Loucy (cell line): ENCODE results near the gene SCEL.

Source experiments
- H2AFZ ChIP-seq: fragments of 200-600 bp; sonication (generic); 2 replicates; pipeline ENCODE4 v1.6.0; 2016; ENCODE audit warnings: antibody characterized with exemption, mild to moderate bottlenecking, low read length, moderate library complexity
- H3F3A ChIP-seq: fragments of 200-600 bp; 2 replicates; pipeline ENCODE4 v1.6.0; 2016; ENCODE audit warnings: antibody characterized with exemption, low read depth, mild to moderate bottlenecking
- H3K27me3 ChIP-seq: fragments of 200-600 bp; sonication (generic); 2 replicates; pipeline ENCODE4 v1.6.1; 2014; ENCODE audit warnings: low read length, mild to moderate bottlenecking; ENCODE audit not compliant: insufficient read depth, poor library complexity, severe bottlenecking
- H3K36me3 ChIP-seq: fragments of 200-600 bp; sonication (generic); 2 replicates; pipeline ENCODE4 v1.6.1; 2016; ENCODE audit warnings: low read length; ENCODE audit not compliant: insufficient read depth
- H3K4me1 ChIP-seq: fragments of 200-600 bp; sonication (generic); 2 replicates; pipeline ENCODE4 v1.5.1; 2014; ENCODE audit warnings: low read length, mild to moderate bottlenecking; ENCODE audit not compliant: insufficient read depth, poor library complexity, severe bottlenecking
- H3K4me2 ChIP-seq: fragments of 200-600 bp; sonication (generic); 2 replicates; pipeline ENCODE4 v1.6.0; 2014; ENCODE audit warnings: antibody characterized with exemption, low read length, low read depth, mild to moderate bottlenecking; ENCODE audit not compliant: poor library complexity, severe bottlenecking
- H3K4me3 ChIP-seq: fragments of 200-600 bp; sonication (generic); 2 replicates; pipeline ENCODE4 v1.5.1; 2014; ENCODE audit warnings: low read length, mild to moderate bottlenecking, mixed read lengths; ENCODE audit not compliant: poor library complexity, severe bottlenecking
- H3K79me2 ChIP-seq: fragments of 200-600 bp; sonication (generic); 2 replicates; pipeline ENCODE4 v1.6.1; 2014; ENCODE audit warnings: low read length; ENCODE audit not compliant: insufficient read depth
- H3K9ac ChIP-seq: fragments of 200-600 bp; sonication (generic); 2 replicates; pipeline ENCODE4 v1.6.0; 2014; ENCODE audit warnings: mild to moderate bottlenecking, low read depth, low read length, moderate library complexity; ENCODE audit not compliant: poor library complexity, severe bottlenecking
- H3K9me2 ChIP-seq: fragments of 200-600 bp; sonication (generic); replicated peaks from 2 replicates; pipeline ENCODE4 v1.6.1; 2016; ENCODE audit warnings: low read depth, low read length, mixed read lengths
- H3K9me3 ChIP-seq: fragments of 200-600 bp; sonication (generic); 2 replicates; pipeline ENCODE4 v1.6.1; 2014; ENCODE audit warnings: mild to moderate bottlenecking, antibody characterized with exemption, low read length, low read depth; ENCODE audit not compliant: insufficient read depth
- H4K20me1 ChIP-seq: fragments of 200-600 bp; sonication (generic); 2 replicates; pipeline ENCODE4 v1.6.0; 2014; ENCODE audit warnings: antibody characterized with exemption, low read length, mild to moderate bottlenecking; ENCODE audit not compliant: insufficient read depth, poor library complexity, severe bottlenecking
- CTCF ChIP-seq: fragments of 200-600 bp; sonication (generic); conservative IDR thresholded peaks from 2 replicates; pipeline ENCODE4 v1.5.1; 2014; ENCODE audit warnings: mild to moderate bottlenecking, antibody characterized with exemption, low read length
- EZH2phosphoT487 ChIP-seq: fragments of 200-600 bp; IDR thresholded peaks from 2 replicates; pipeline ENCODE4 v1.6.1; 2018; ENCODE audit warnings: antibody characterized with exemption, mild to moderate bottlenecking, moderate library complexity, borderline replicate concordance

The SCEL gene

GRCh38 chr13:77528834-77529500 lies 6.5 kb upstream of the SCEL start:
- Histone ChIP-seq H3K4me1 (no peaks in the 10 kb centered on the region), H3K9me3 (no peaks in the 10 kb centered on the region), H3K36me3 (no peaks in the 10 kb centered on the region), H4K20me1 (no peaks in the 10 kb centered on the region), H3F3A (no peaks in the 10 kb centered on the region), H3K9ac (no peak overlapping the region), H2AFZ (no peak overlapping the region), H3K4me3 (no peak overlapping the region), H3K9me2 (no peaks in the 10 kb centered on the region), H3K79me2 (no peaks in the 10 kb centered on the region), H3K27me3 (no peaks in the 10 kb centered on the region), H3K4me2 (no peak overlapping the region)
- TF ChIP-seq EZH2phosphoT487 (no peak), CTCF (no peak)

DNA sequence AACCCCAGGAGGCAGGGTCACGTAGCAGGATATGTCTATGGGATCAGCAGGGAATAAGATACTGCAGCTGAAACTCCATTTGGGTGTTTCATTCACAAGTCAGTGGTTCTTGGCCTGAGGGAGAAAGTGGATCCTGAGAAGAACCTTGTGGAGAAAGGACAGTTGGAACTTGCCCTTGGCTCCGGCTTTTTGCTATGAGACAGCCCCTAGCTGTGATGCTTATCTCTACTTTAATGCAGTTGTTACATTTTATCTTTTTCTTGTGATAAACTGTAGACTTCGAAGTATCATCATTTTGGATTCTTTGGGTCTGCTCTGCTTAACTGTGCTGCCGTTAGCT lies 6.0 kb upstream of the SCEL start:
- H3K36me3 ChIP-seq, result no peaks in the 10 kb centered on the region
- H3K4me1 ChIP-seq, result no peaks in the 10 kb centered on the region
- H3K9ac ChIP-seq, result no peak overlapping the region
- H3K4me2 ChIP-seq, result no peak overlapping the region
- no peaks in the 10 kb centered on the region for H4K20me1 ChIP-seq
- no peak overlapping the region for H2AFZ ChIP-seq
- H3K9me2 ChIP-seq, result no peaks in the 10 kb centered on the region
- H3K27me3 ChIP-seq, result no peaks in the 10 kb centered on the region
- TF ChIP-seq CTCF (no peak), EZH2phosphoT487 (no peak)
- no peak overlapping the region for H3K4me3 ChIP-seq
- no peaks in the 10 kb centered on the region for H3K9me3 ChIP-seq
- no peaks in the 10 kb centered on the region for H3K79me2 ChIP-seq
- no peaks in the 10 kb centered on the region for H3F3A ChIP-seq

DNA sequence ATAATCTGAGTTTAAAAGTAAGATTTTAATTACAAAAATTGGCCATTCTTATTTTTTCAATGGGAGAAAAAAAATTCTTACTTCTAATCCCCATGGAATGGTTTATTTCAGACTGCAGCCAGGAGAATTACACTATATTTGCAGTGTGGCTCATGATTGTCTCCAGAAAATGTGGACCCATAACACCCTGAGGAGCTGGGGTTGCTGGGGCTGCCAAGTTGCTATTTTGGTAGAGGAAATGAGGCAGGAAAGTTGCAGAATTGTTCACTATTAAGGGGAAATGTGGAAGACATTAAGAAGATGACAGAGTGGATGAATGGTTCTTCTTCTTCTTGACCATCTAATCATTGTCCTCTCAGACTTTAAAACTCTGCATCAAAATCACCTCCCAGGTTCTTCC lies 4.6 kb upstream of the SCEL start:
- Histone ChIP-seq H3K9me3 (no peaks in the 10 kb centered on the region), H3K9me2 (no peaks in the 10 kb centered on the region), H3K79me2 (no peaks in the 10 kb centered on the region), H3K27me3 (no peaks in the 10 kb centered on the region), H3K9ac (no peak overlapping the region), H3K4me1 (no peaks in the 10 kb centered on the region), H3F3A (no peaks in the 10 kb centered on the region), H2AFZ (no peak overlapping the region), H4K20me1 (no peaks in the 10 kb centered on the region), H3K4me2 (no peak overlapping the region), H3K36me3 (no peaks in the 10 kb centered on the region), H3K4me3 (no peak overlapping the region)
- TF ChIP-seq CTCF, result no peak
- TF ChIP-seq EZH2phosphoT487, result no peak
